Measurements from ENCODE around the gene PCGF2. TPM values are rescaled to one million over a fixed set of nuclear protein-coding genes. Genes with fewer than 3 reads are reported as not detected.
"Not testable (repeated sequence)": the region's sequence is repeated elsewhere in the genome, so short reads cannot be mapped to it uniquely, and the experiment has no call there.

Gene PCGF2
- total RNA-seq, 4 donors from 2014 or later: 7.7 to 50.0 (median 17.6) TPM

GRCh38 chr17:38791162-38791561 lies 43.0 kb upstream of the PCGF2 start:
- no peak overlapping the region for H3K27ac ChIP-seq
- peaks cover 0 to 23% (median 4%) of the 10 kb centered on the region in 3 donors for H3K36me3 ChIP-seq
- H3K4me1 ChIP-seq: peaks cover 0 to 49% (median under 1%) of the 10 kb centered on the region in 4 donors
- no peak for DNase-seq (ENCODE audit: low spot score in 2 of 2)
- 86 to 88% methylated on average over 5 of the region's 5 CpGs for WGBS, 2 donors
- no peak for TF ChIP-seq CTCF (IDR thresholded peaks at IDR 0.05)
- no peak for TF ChIP-seq EP300 (IDR thresholded peaks at IDR 0.05)
- no peak for TF ChIP-seq POLR2A (IDR thresholded peaks at IDR 0.05)
- no peaks in the 10 kb centered on the region for H3K27me3 ChIP-seq
- H3K4me3 ChIP-seq: no peak overlapping the region
- no peaks in the 10 kb centered on the region for H3K9me3 ChIP-seq

DNA sequence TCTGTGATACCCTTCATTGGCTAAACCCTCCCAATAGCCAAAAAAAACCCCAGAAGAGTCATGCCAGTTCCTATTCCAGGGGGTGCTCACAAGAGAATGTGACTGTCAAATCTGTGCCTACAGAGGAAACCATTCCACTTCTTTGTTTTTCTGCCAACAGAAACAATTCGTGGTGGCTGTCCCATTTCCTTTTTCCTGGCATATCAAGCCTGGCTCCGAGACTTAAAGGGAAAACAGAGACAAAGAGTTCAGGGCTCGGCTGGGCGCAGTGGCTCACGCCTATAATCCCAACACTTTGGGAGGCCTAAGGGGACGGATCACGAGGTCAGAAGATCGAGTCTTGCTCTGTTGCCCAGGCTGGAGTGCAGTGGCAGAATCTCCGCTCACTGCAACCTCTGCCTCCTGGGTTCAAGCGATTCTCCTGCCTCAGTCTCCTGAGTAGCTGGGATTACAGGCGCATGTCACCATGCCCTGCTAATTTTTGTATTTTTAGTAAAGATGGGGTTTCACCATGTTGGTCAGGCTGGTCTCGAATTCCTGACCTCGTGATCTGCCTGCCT lies 42.1 kb upstream of the PCGF2 start:
- TF ChIP-seq EP300 (IDR thresholded peaks at IDR 0.05): peak in 1 of 2 donors; percentile 15
- WGBS, 2 donors: 63 to 69% methylated on average over 13 of the region's 13 CpGs
- not testable (repeated sequence) for H3K27me3 ChIP-seq; DNase-seq (ENCODE audit: low spot score in 2 of 2); H3K9me3 ChIP-seq; H3K27ac ChIP-seq; H3K4me3 ChIP-seq
- peaks cover 0 to 39% (median 0%) of the 10 kb centered on the region in 4 donors for H3K4me1 ChIP-seq
- H3K36me3 ChIP-seq: peaks cover 4 to 28% (median 8%) of the 10 kb centered on the region in 3 donors

- TF ChIP-seq POLR2A (IDR thresholded peaks at IDR 0.05) (no peak), CTCF (IDR thresholded peaks at IDR 0.05) (no peak), EP300 (IDR thresholded peaks at IDR 0.05) (no peak)
- no peak overlapping the region for H3K4me3 ChIP-seq
- H3K9me3 ChIP-seq: no peaks in the 10 kb centered on the region
- H3K27me3 ChIP-seq: no peaks in the 10 kb centered on the region
- no peak for DNase-seq (ENCODE audit: low spot score in 2 of 2)
- H3K36me3 ChIP-seq: peaks cover 4 to 38% (median 13%) of the 10 kb centered on the region in 3 donors
- 0 to 5% methylated on average over 1 of the region's 1 CpG for WGBS, 2 donors
- H3K27ac ChIP-seq: no peak overlapping the region
- H3K4me1 ChIP-seq: peaks cover 0 to 38% (median 0%) of the 10 kb centered on the region in 4 donors
Measured at GRCh38 chr17:38789185-38789584, 41.0 kb upstream of the PCGF2 start.

GRCh38 chr17:38787999-38788398 lies 39.9 kb upstream of the PCGF2 start:
- not testable (repeated sequence) for H3K27ac ChIP-seq; DNase-seq (ENCODE audit: low spot score in 2 of 2); H3K9me3 ChIP-seq; H3K4me3 ChIP-seq; H3K27me3 ChIP-seq
- Histone ChIP-seq H3K36me3 (peaks cover 4 to 50% (median 22%) of the 10 kb centered on the region in 3 donors), H3K4me1 (peaks cover 0 to 32% (median 0%) of the 10 kb centered on the region in 4 donors)
- WGBS, 2 donors: 94% methylated on average over 4 of the region's 4 CpGs

- Histone ChIP-seq H3K36me3 (peaks cover 7 to 56% (median 28%) of the 10 kb centered on the region in 3 donors), H3K9me3 (no peaks in the 10 kb centered on the region), H3K4me3 (no peak overlapping the region), H3K27ac (no peak overlapping the region), H3K27me3 (no peaks in the 10 kb centered on the region), H3K4me1 (peaks cover 0 to 27% (median 0%) of the 10 kb centered on the region in 4 donors)
- TF ChIP-seq CTCF (IDR thresholded peaks at IDR 0.05) (no peak), EP300 (IDR thresholded peaks at IDR 0.05) (no peak), POLR2A (IDR thresholded peaks at IDR 0.05) (no peak)
- no peak for DNase-seq (ENCODE audit: low spot score in 2 of 2)
- WGBS, 2 donors: 87 to 98% methylated on average over 4 to 6 of the region's 6 CpGs
Measured at GRCh38 chr17:38786372-38786771, 38.2 kb upstream of the PCGF2 start.

DNA sequence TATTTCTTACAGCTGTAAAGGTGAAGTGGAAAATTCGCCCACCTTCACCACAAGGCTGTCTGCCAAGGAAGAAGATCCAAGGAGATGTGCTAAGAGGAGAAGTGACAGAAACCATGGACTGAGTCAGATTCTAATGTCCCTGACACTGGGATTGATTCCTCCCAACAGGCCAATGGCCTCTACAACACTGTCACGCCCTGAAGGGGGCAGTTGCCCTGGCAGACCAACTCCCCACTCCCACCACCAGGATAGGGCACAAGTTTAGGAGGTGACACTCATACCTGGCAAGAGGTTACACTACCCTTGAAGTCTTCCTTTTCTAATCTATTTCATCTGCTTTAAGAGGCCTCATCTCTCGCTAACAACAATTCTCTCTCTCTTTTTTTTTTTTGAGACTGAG lies 35.1 kb upstream of the PCGF2 start:
- TF ChIP-seq POLR2A (IDR thresholded peaks at IDR 0.05): no peak
- TF ChIP-seq EP300 (IDR thresholded peaks at IDR 0.05): no peak
- no peak for TF ChIP-seq CTCF (IDR thresholded peaks at IDR 0.05)
- H3K4me3 ChIP-seq: no peak overlapping the region
- no peaks in the 10 kb centered on the region for H3K9me3 ChIP-seq
- no peaks in the 10 kb centered on the region for H3K27me3 ChIP-seq
- H3K4me1 ChIP-seq: peaks cover 0 to under 1% (median 0%) of the 10 kb centered on the region in 4 donors
- 95 to 96% methylated on average over 3 of the region's 3 CpGs for WGBS, 2 donors
- no peak for DNase-seq (ENCODE audit: low spot score in 2 of 2)
- H3K36me3 ChIP-seq: peaks cover 10 to 88% (median 56%) of the 10 kb centered on the region in 3 donors
- no peak overlapping the region for H3K27ac ChIP-seq
